SK-N-MC (cell line): ENCODE results near the gene IQCE.

ENCODE experiments used
- EZH2 ChIP-seq: fragments of 200-600 bp; sonication (generic); IDR thresholded peaks from one replicate; pipeline ENCODE4 v1.6.1; 2017; ENCODE audit warnings: antibody characterized with exemption
- POLR2AphosphoS5 ChIP-seq: IDR thresholded peaks from 2 replicates; pipeline ENCODE4 v1.6.1; 2012; ENCODE audit warnings: mild to moderate bottlenecking, low read depth, low read length, borderline replicate concordance

DNA sequence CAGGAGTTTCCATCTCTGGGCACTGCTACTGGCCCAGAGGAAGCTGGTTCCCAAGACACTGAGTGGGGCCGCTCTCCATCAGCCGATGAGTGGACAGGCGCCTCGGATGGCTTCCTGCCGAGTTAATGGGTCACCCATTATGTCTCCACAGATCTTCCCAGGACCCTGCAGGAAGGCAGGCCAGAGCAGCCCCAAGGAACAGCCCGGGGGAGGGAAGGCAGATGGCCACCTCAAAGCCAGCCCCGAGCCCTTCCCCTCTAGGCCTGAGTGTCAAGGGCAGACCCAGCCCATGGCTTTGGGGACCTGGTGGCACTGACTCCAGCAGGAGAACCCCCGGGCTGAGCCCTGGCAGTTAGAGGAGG, 42.6 kb upstream of the IQCE start:
- no peak for TF ChIP-seq POLR2AphosphoS5
- TF ChIP-seq EZH2 = no peak
